ENCODE data around the gene CAV3. TPM values are rescaled to one million over a fixed set of nuclear protein-coding genes. Genes with fewer than 3 reads are reported as not detected.

Gene CAV3
- polyA plus RNA-seq, 1 donor (not counting 4 experiments of a cell fraction or from before 2014, with no cell fraction given): not detected

DNA sequence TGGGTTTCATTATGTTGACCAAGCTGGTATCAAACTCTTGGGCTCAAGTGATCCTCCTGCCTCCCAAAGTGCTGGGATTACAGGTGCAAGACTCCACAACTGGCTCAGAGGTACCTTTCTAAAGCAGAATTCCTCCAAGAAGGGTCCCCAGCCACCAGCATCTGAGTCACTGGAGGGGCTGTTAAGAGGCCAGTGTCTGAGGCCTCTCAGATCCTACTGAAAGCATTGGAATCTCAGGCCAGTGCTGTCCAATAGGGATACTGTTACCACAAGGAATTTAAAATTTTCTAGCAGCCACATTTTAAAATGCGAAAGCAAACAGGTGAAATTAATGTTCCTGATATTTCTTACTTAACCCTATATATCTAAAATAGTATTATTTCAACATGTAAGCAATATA, 1.3 kb downstream of the CAV3 start:
- Histone ChIP-seq H3K4me1 (ENCODE audit: control insufficient read depth, extremely low read depth, insufficient read depth, low read length) (peaks cover 12% of the 10 kb centered on the region), H2AFZ (ENCODE audit: control insufficient read depth, low read length) (no peak overlapping the region), H3K9me1 (ENCODE audit: control insufficient read depth, extremely low read depth, insufficient read depth, low read length) (no peaks in the 10 kb centered on the region), H3K36me3 (ENCODE audit: control insufficient read depth in 2 of 2, extremely low read depth in 1 of 2, insufficient read depth in 2 of 2, low read length in 2 of 2) (no peaks in the 10 kb centered on the region), H4K20me1 (ENCODE audit: control insufficient read depth, extremely low read depth, insufficient read depth, low read length) (no peaks in the 10 kb centered on the region), H3K27ac (ENCODE audit: control insufficient read depth, insufficient read depth, low read length) (no peak overlapping the region), H3K27me3 (ENCODE audit: control insufficient read depth, extremely low read depth, insufficient read depth, low read length) (no peaks in the 10 kb centered on the region), H3K4me2 (ENCODE audit: control insufficient read depth, extremely low read depth, insufficient read depth, low read depth, low read length) (no peak overlapping the region), H3K4me3 (ENCODE audit: control insufficient read depth in 2 of 3, extremely low read depth in 1 of 3, insufficient read depth in 2 of 3, low read depth in 1 of 3, low read length in 3 of 3) (no peak overlapping the region), H3K9me3 (ENCODE audit: control insufficient read depth, low read depth, low read length) (no peaks in the 10 kb centered on the region), H3K79me2 (ENCODE audit: control insufficient read depth, insufficient read depth, low read length) (no peaks in the 10 kb centered on the region), H3K9ac (ENCODE audit: control insufficient read depth, extremely low read depth, insufficient read depth, low read length) (no peak overlapping the region)
- FAIRE-seq (no peak), DNase-seq (ENCODE audit: low read depth, low spot score) (no peak)
- TF ChIP-seq EZH2 (IDR thresholded peaks at IDR 0.05; ENCODE audit: low read length) (no peak), CTCF (optimal IDR thresholded peaks at IDR 0.05 in 1 of 3, IDR thresholded peaks at IDR 0.05 in 1 of 3, conservative IDR thresholded peaks at IDR 0.05 in 1 of 3; ENCODE audit: extremely low read depth in 1 of 3, insufficient read depth in 2 of 3, low read length in 3 of 3) (no peak)
- dilution Hi-C loops (cut with MboI; ENCODE audit: extremely low pct_ligation_motif_present, low sequenced_read_pairs): no loop called here

DNA sequence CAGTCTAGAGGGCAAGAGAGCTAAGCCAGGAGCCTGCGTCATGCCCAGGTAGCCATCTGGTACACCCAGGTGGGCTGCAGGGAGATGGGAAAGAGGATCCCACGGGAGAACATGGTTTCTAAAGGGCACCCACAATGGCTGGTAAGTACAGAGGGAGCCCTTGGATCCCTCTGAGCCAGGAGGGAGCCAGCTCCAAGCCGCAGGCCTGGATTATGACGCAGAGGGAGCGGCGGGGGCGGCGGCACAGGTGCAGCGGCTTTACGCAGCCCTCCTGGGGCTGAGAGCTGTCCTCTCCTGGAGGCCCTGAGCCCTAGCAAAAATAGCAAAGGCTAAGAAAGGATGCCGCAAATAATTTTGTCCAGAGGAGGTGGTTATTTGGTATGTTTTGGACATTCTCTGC, 2.8 kb downstream of the CAV3 start:
- Histone ChIP-seq H3K27ac (ENCODE audit: control insufficient read depth, insufficient read depth, low read length) (no peak overlapping the region), H3K9ac (ENCODE audit: control insufficient read depth, extremely low read depth, insufficient read depth, low read length) (no peak overlapping the region), H3K4me2 (ENCODE audit: control insufficient read depth, extremely low read depth, insufficient read depth, low read depth, low read length) (no peak overlapping the region), H3K36me3 (ENCODE audit: control insufficient read depth in 2 of 2, extremely low read depth in 1 of 2, insufficient read depth in 2 of 2, low read length in 2 of 2) (no peaks in the 10 kb centered on the region), H3K4me1 (ENCODE audit: control insufficient read depth, extremely low read depth, insufficient read depth, low read length) (peaks cover 26% of the 10 kb centered on the region), H2AFZ (ENCODE audit: control insufficient read depth, low read length) (no peak overlapping the region), H3K4me3 (ENCODE audit: control insufficient read depth in 2 of 3, extremely low read depth in 1 of 3, insufficient read depth in 2 of 3, low read depth in 1 of 3, low read length in 3 of 3) (no peak overlapping the region), H3K9me1 (ENCODE audit: control insufficient read depth, extremely low read depth, insufficient read depth, low read length) (no peaks in the 10 kb centered on the region), H4K20me1 (ENCODE audit: control insufficient read depth, extremely low read depth, insufficient read depth, low read length) (no peaks in the 10 kb centered on the region), H3K79me2 (ENCODE audit: control insufficient read depth, insufficient read depth, low read length) (no peaks in the 10 kb centered on the region), H3K27me3 (ENCODE audit: control insufficient read depth, extremely low read depth, insufficient read depth, low read length) (no peaks in the 10 kb centered on the region), H3K9me3 (ENCODE audit: control insufficient read depth, low read depth, low read length) (no peaks in the 10 kb centered on the region)
- TF ChIP-seq CTCF (optimal IDR thresholded peaks at IDR 0.05 in 1 of 3, IDR thresholded peaks at IDR 0.05 in 1 of 3, conservative IDR thresholded peaks at IDR 0.05 in 1 of 3; ENCODE audit: extremely low read depth in 1 of 3, insufficient read depth in 2 of 3, low read length in 3 of 3) (no peak), EZH2 (IDR thresholded peaks at IDR 0.05; ENCODE audit: low read length) (no peak)
- FAIRE-seq: no peak
- no peak for DNase-seq (ENCODE audit: low read depth, low spot score)
- dilution Hi-C loops (cut with MboI; ENCODE audit: extremely low pct_ligation_motif_present, low sequenced_read_pairs): no loop called here
